GM12891 (cell line): ENCODE results near the gene KRT14.

Experiments used
- PAX5 ChIP-seq: IDR thresholded peaks from 2 replicates; pipeline ENCODE4 v1.6.1; 2011; ENCODE audit warnings: low read length, moderate library complexity, mild to moderate bottlenecking; ENCODE audit not compliant: insufficient read depth, severe bottlenecking
- POLR2A ChIP-seq: IDR thresholded peaks from 2 replicates; pipeline ENCODE4 v1.6.1; 2011; ENCODE audit warnings: low read depth, low read length, control low read depth
- POLR2AphosphoS5 ChIP-seq: IDR thresholded peaks from 2 replicates; pipeline ENCODE4 v1.6.1; 2011; ENCODE audit warnings: low read depth, low read length, control low read depth
- POU2F2 ChIP-seq: IDR thresholded peaks from 2 replicates; pipeline ENCODE4 v1.6.1; 2011; ENCODE audit warnings: low read depth, mild to moderate bottlenecking, control low read depth, low read length, moderate library complexity
- SPI1 ChIP-seq: IDR thresholded peaks from 2 replicates; pipeline ENCODE4 v1.6.1; 2011; ENCODE audit warnings: low read depth, low read length, control low read depth
- TAF1 ChIP-seq: IDR thresholded peaks from 2 replicates; pipeline ENCODE4 v1.6.1; 2011; ENCODE audit warnings: low read depth, low read length, control low read depth

GRCh38 chr17:41551365-41551764 lies 35.3 kb downstream of the KRT14 start:
- TF ChIP-seq POLR2A (no peak), POLR2AphosphoS5 (no peak), TAF1 (no peak), SPI1 (no peak), PAX5 (no peak), POU2F2 (no peak)
